GM21529 (cell line): ENCODE measurements around the gene UQCR11.

ENCODE experiments used
- ATAC-seq: cut with Tn5 transposase; IDR thresholded peaks from one replicate; pipeline ENCODE4 v1.9.1; 2021; ENCODE audit not compliant: unreplicated experiment

UQCR11 gene

GRCh38 chr19:1636325-1637236 is 31.3 kb upstream of the UQCR11 start:
- no peak for ATAC-seq

- ATAC-seq = no peak
These were observed 29.6 kb upstream of the UQCR11 start for GRCh38 chr19:1634938-1635243.

DNA sequence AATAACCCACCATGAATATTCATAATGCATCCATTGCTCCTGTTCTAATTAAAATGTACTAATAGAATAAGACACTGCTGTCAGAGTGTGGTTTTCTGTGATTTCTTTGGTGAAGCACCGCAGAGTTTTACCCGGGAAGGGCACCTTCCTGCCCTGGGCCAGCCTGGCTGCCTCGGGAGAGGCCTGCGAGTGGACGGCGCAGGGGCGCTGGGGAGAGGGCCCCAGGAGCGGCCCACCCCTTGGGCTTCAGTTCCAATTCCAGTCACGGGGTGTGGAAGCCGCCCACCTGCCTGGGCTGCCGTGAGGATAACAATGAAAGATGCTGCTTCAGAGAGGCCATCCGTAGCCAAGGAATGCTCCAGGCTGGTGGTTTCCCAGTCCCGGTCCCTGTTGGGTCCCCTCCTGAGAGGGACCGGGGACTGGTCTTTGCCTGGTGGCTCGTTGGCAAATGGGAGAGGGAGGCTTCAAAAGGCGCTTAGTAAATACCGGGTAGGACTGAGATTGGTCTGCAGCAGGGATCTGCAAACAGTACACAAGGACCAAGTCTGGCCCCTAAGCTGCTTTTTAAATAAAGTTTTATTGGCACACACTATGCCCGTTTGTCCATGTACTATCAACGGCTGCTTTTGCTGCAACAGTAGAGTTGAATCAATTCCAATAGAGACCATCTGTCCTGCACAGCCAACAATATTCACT is 29.1 kb upstream of the UQCR11 start:
- ATAC-seq = no peak

DNA sequence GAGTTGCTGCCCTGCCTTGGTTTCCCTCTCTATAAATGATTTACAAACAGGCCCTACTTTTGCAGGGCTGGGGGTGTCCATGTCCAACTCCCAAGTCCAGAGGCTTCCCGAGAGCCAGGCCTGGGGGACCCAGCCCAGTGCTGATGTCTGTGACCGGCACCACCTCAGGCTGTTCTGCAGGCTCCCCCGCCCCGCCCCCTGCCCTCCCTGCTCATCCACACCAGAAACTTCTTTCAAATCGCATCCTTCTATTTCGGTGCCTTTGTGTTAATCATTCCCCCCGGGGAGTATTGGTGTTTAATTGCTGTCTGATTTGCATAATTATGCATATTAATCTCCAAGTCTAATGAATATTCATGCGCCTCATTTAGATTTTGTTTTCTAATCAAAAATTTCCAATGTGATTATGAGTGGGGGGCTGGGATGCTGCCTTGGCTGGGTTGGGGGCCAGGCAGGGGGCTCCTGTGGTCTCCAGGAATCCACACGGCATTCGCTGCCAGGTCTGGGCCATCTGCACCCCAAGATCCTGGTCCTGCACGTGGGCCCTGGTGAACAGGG is 28.1 kb upstream of the UQCR11 start:
- no peak for ATAC-seq

- ATAC-seq = no peak
These were observed 27.4 kb upstream of the UQCR11 start for GRCh38 chr19:1632462-1633268.

GRCh38 chr19:1631557-1632100 is 26.4 kb upstream of the UQCR11 start:
- no peak for ATAC-seq

- ATAC-seq = no peak
These were observed 25.5 kb upstream of the UQCR11 start for GRCh38 chr19:1630811-1631210.

GRCh38 chr19:1630012-1630411 is 24.8 kb upstream of the UQCR11 start:
- no peak for ATAC-seq

DNA sequence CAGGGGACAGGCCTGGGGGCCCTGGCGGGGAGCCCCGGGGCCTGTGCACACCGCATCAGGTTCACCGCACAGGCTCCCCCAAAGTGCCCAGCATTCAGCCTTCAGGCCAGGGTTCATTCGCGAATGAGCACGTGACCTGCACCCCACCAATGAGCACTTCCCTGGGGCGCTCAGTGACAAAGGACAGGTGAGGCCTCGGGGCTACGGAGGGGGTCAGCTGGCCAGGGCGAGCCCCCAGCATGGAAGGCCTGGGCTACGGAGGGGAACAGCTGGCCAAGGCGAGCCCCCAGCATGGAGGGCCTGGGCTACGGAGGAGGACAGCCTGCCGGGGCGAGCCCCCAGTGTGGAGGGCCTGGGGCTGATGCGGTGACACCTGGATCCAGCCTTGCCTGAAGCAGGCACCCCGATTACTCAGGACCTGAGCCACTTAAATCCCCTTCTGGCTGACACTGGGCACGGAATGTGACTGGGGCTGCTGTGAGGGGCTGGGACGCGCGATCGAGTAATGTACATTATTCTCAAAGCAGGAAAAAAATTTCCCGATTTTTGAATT is 24.1 kb upstream of the UQCR11 start:
- no peak for ATAC-seq

DNA sequence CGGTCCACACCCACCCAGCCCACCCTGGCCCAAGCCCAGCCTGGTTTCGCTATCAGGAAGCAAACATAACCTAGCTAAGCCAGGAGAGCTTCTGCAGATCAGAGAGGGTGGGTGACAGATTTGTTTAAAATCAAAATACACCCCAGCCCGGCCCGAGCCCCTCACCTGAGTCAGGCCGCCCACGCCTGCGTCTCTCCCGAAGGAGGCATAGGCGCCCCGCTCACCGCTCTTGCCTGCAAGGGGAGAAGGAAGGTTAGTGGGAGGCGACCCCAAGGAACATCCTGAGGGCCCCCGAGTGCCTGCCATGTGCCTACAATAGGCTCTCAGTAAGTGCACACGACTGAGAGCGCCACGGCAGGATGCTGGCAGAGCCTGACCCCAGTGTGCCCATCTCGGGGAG is 21.9 kb upstream of the UQCR11 start:
- no peak for ATAC-seq

GRCh38 chr19:1626417-1627010 is 21.3 kb upstream of the UQCR11 start:
- no peak for ATAC-seq

- no peak for ATAC-seq
These were observed 19.2 kb upstream of the UQCR11 start for GRCh38 chr19:1624458-1624857.

GRCh38 chr19:1622541-1622940 is 17.3 kb upstream of the UQCR11 start:
- no peak for ATAC-seq

- no peak for ATAC-seq
These were observed 16.7 kb upstream of the UQCR11 start for GRCh38 chr19:1622007-1622406.

GRCh38 chr19:1621574-1621973 is 16.3 kb upstream of the UQCR11 start:
- no peak for ATAC-seq

DNA sequence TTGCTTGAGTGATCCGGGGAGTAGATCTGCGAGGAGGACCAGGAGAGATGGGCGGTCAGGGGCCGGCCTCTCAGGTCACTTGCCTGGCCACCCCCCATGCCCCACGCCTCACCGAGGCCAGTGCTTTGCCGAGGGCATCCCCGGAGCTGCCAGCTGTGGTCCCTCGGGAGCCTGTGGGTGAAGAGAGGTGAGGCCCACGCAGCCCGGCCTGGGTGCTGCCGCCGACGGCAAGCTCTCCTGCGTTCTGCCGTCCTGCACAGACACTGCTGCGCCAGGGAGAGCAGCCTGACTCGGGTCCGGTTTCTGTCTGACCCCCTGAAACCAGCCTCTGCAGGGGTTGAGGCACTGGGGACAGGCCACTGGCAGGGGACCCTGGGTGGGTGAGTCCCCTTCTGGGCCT is 15.8 kb upstream of the UQCR11 start:
- no peak for ATAC-seq

- no peak for ATAC-seq
These were observed 15.2 kb upstream of the UQCR11 start for GRCh38 chr19:1620502-1620901.

DNA sequence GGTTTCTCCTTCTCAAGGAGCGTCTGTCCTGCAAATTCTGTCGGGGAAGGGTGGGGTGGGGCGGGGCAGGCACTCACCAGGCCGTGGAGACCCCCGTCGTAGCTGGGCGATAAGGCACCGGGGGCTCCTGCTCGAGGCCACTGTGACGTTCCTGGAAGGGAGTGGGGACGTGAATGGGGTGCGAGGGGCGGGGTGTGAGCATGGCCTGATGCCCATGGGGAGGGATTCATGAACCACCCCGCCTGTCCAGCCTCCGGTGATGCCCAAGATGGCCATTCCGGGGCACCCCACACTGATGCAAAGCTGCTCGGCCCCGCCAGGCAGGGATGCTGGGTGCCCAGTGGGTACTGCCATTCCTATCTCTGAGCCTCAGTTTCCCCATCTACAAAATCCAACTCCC is 14.4 kb upstream of the UQCR11 start:
- no peak for ATAC-seq

- ATAC-seq = no peak
These were observed 13.8 kb upstream of the UQCR11 start for GRCh38 chr19:1619094-1619439.
